Measurements from ENCODE around the gene CFAP61.
"Not testable (repeated sequence)": the region's sequence is repeated elsewhere in the genome, so short reads cannot be mapped to it uniquely, and the experiment has no call there.

CFAP61 gene

DNA sequence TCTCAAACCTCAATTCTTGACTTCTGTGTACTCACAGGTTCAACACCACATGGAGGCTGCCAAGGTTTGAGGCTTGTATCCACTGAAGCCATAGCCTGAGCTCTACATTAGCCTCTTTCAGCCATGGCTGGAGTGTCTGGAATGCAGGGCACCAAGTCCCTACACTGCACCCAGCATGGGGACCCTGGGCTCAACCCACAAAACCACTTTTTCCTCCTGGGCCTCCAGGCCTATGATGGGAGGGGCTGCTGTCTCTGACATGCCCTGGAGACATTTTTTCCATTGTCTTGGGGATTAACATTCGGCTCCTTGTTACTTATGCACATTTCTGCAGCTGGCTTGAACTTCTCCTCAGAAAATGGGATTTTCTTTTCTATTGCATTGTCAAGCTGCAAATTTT lies 192.1 kb downstream of the CFAP61 start:
- DNase-seq, result not testable (repeated sequence)

GRCh38 chr20:20246996-20247633 lies 194.8 kb downstream of the CFAP61 start:
- DNase-seq, result no peak

- DNase-seq, result no peak
These were observed 196.4 kb downstream of the CFAP61 start for GRCh38 chr20:20248620-20249200.

DNA sequence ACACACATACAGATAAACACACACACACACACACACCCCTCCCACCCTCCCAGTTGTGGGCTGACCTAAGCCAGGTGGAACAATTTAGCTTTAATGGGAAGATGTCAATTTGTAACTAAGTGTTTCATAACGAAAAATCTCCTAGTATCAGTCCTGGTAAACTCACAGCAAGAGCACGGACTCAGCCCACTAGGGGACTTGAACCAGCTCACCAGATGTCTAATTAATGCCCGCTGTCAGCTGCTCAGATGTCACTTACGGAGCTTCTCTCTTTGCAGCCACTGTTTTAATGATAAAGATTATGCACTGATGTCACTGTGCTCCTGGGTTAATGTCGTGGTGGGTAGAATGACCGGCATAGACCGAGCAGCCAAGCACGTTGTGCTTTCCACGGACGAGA lies 199.0 kb downstream of the CFAP61 start:
- DNase-seq, result no peak

DNA sequence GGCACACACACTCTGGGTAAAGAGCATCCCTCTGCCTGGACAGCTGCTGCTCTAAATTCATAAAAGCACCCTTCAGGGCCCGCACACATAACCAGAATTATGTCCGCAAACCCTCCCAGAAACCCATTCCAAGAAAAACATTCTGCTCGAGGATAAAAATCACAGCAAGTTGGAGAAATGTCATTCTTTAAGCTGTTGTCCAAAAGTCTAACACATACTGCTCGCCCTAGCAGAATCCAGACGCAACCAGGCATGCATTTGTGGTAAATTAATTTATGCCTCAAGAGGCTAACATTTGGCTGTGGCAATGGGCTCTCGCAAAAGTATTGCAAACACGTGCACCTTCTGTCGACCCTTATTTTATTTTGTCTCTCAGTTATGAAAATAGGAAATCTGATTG lies 199.5 kb downstream of the CFAP61 start:
- no peak for DNase-seq

DNA sequence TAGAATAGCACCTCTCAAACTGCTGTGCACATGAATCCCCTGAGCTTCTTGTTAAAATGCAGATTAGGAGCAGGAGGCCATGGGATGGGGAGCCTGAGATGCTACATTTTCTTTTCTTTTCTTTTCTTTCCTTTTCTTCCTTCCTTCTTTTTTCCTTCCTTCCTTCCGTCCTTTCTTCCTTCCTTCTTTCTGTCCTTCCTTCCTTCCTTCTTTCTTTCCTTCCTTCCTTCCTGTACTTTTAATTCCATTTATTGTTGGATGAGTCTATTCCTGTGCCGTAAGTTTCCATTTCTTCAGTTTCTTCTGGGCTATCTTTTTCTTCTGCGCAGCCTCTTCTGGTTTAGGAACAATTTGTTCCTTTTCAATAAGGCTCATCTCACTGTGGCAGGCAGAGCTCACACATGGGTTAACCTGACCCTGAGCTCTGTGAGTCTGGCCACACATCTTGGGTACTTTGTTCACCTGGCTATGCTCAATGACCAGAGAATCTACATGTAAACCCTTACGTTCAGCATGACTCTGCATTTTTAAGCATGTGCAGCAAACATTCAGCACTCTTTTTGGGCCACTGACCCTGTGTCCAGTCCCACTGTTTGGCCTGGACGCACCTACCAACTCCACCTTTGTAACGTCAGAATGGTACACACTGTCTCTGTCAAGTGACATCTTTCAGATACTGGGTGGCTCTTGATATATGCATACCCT lies 200.9 kb downstream of the CFAP61 start:
- no peak for DNase-seq

GRCh38 chr20:20253744-20254330 lies 201.5 kb downstream of the CFAP61 start:
- no peak for DNase-seq

DNA sequence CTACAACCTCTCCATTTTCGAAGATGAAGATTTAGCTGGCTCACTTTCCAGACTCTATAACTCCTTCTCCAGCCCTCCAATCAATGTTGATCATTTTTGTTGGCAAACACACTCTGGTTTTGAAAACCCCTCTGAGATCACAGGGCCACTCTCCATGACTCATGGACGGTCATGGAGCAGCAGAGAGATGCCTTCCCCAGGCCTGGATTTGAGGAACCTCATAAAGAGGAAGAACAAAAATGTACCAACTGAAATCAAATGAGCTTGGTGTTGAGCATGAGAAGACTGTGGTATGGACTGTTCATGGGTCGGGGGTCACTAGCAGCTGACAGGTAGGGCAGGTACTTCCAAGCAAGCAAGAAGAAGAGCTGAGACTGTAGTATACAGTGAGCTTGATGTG lies 202.8 kb downstream of the CFAP61 start:
- no peak for DNase-seq

DNA sequence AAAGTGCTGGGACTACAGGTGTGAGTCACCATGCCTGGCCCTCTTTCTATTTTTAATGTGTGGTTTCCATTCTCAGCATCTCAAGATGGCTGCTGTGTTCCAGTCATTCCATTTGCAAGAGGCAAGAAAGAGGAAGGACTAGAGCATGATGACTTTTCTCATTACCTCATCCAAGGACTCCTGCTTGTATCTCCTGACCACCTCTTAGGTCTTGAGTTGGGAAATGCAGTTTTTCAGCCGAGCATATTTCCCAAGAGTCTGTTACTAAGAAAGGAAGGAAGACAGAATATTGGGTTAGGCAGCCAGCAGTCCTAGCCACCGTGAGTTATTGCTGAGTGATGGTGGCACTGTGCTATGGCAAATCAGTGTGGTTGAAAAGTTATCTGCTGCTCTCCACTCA lies 207.2 kb downstream of the CFAP61 start:
- no peak for DNase-seq

GRCh38 chr20:20261159-20261558 lies 208.8 kb downstream of the CFAP61 start:
- DNase-seq, result no peak

DNA sequence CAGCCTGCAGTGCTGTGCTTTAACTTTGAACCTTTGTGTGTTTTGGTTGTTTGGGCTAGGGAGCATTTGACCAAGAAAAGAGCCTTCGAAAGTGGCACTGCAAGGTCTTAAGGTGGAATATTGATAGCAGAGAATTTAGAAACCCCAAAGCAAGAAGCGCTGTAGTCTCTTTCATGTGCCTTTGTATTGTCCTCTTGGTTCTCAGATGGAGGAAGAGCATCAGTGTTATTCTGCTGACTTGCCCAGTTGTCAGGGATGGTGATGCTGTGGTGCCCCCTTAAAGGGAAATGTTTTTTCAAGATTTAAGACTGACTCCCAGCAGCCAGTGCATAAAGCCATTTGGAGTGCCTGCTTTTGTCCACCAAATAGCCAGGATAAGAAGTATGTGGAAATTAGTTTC lies 212.9 kb downstream of the CFAP61 start:
- DNase-seq, result no peak

- DNase-seq, result no peak
These were observed 214.2 kb downstream of the CFAP61 start for GRCh38 chr20:20266552-20266951.

- no peak for DNase-seq
These were observed 215.5 kb downstream of the CFAP61 start for GRCh38 chr20:20267685-20268370.

- DNase-seq, result no peak
These were observed 218.9 kb downstream of the CFAP61 start for GRCh38 chr20:20271271-20271670.

- DNase-seq, result no peak
These were observed 220.4 kb downstream of the CFAP61 start for GRCh38 chr20:20272686-20273085.

DNA sequence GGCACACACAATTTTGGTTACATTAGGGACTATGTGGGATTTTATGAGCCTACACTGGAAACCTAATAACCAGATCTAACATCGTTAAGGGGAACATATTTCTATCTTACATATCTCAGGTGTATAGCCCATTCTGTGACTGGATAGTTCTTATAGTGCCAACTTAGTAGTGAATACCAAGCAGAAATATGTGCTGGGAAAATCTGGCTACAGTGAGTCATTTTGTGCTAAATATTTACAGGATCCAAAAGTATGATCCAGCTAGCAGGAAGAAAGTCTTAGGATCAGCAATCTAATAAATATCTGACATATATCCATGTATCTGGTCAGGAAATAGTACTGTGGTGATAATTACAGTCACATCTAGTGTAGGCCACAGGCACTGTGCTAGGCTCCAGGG lies 221.0 kb downstream of the CFAP61 start:
- no peak for DNase-seq

GRCh38 chr20:20274821-20275220 lies 222.5 kb downstream of the CFAP61 start:
- DNase-seq, result no peak

- DNase-seq, result no peak
These were observed 223.3 kb downstream of the CFAP61 start for GRCh38 chr20:20275636-20276035.

DNA sequence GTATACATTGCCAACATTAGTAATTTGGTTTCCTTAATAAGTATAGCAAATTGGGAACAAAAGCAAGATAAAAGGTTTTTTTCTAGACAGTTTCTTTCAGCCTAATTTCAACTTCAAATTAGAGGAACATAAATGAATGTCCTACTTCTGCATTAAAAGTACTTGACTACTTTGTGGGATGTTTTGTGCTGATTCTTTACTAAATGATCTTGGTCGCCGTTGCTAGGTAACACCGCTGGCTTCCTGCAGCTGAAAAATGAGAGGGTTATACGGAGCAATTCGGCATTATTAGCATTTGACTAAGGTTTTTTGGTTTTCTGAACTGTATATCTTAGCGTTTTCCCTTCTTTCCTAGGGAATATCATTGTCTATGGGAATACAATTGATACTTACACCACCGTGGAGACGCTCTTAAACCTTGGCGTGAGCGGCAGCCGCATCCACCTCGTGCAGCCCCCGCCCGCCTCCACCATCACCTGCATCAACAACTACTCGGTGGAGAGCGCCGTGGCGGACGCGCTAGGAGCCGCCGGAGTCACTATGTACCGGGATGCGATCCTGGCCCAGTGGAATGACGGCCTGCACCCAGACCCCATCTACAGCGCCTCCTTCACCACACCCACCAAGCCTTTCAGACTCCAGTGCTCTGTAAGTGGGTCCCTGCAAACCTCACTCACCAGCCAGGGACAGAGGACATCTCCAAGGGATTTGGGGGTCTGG lies 224.6 kb downstream of the CFAP61 start:
- DNase-seq, result no peak

DNA sequence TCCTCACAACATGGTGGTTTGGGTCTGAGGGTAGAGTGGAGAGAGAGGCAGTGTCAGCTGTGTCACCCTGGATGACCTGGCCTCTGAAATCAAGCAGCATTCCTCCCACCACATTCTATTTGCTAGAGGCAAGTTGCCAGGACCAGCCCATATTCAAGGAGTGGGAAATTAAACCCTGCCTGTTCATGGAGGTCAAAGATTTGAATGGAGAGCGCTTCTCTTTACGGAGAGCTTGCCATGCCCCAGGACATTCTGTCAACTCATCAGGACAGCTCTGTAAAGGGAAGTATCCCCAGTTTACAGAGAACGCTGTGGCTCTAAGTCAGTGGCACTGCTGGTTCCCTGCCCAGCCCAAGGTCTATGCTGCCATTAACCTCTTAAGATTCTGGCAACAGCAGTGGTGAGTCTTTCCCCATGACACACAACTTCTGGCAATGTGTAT lies 225.6 kb downstream of the CFAP61 start:
- no peak for DNase-seq

DNA sequence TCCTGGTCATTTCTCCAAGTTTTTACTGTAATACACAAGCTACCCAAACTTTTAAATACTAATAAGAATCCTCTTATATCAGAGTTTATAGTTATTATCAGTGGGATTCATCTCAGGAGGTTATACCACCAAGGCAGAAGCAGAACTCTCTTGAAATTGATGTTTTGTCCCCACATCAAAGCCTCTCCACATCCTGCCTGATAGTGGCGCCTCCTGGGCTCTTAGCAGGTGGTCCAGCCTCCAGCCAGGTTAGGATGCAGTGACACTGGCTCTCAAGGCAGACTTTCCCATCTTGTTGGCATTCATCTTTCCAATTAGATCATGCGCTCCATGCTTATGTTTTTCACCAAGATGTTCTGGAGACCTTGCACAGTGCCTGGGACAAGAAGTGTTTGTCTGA lies 233.7 kb downstream of the CFAP61 start:
- DNase-seq, result no peak

GRCh38 chr20:20289331-20289730 lies 237.0 kb downstream of the CFAP61 start:
- DNase-seq, result no peak

GRCh38 chr20:20292472-20292871 lies 240.1 kb downstream of the CFAP61 start:
- no peak for DNase-seq
